ENCODE data around the gene FLNB.

DNA sequence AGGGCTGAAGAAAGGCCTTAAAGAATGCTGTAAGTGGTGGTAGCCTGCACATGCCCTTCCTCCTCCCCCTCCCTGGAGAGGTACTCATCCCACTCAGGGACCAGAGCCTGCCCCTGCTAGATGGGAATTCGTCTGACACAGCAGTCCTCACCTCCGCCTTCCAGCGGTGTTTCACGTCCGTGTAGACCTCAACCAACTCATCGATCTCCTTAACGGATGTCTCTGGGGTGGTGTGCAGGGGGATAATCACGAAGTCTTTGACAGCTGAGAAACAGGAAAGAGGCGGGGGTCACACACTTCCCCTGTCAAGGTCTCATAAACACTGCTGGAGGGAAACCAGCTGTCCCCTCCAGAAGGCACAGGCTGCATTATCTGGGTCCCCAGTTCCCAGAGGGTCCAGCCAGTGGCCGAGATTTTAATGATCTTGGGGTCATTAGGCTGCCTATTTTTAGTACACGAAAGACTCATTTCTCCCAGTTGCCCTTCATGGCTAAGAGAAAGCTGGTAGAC is 192.7 kb downstream of the FLNB start:
- TF ChIP-seq, protein P1, sequence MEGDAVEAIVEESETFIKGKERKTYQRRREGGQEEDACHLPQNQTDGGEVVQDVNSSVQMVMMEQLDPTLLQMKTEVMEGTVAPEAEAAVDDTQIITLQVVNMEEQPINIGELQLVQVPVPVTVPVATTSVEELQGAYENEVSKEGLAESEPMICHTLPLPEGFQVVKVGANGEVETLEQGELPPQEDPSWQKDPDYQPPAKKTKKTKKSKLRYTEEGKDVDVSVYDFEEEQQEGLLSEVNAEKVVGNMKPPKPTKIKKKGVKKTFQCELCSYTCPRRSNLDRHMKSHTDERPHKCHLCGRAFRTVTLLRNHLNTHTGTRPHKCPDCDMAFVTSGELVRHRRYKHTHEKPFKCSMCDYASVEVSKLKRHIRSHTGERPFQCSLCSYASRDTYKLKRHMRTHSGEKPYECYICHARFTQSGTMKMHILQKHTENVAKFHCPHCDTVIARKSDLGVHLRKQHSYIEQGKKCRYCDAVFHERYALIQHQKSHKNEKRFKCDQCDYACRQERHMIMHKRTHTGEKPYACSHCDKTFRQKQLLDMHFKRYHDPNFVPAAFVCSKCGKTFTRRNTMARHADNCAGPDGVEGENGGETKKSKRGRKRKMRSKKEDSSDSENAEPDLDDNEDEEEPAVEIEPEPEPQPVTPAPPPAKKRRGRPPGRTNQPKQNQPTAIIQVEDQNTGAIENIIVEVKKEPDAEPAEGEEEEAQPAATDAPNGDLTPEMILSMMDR (IDR thresholded peaks at IDR 0.05; ENCODE audit: insufficient read depth, low read depth, low read length) = no peak
- TF ChIP-seq EZH2 (IDR thresholded peaks at IDR 0.05; ENCODE audit: insufficient read depth, low read length) = no peak
